Liver (tissue), 3 donors: ENCODE measurements around the gene FILIP1L.

ENCODE experiments used
- FOXA1 ChIP-seq: IDR thresholded peaks from 2 replicates; pipeline ENCODE4 v1.6.1; 2016; ENCODE audit warnings: antibody characterized with exemption
- HNF4A ChIP-seq, 2 donors: conservative IDR thresholded peaks; 2 replicates each; pipeline ENCODE4 v1.6.1; 2016; ENCODE audit warnings: antibody characterized with exemption in 2 of 2, mild to moderate bottlenecking in 2 of 2
- HNF4G ChIP-seq: IDR thresholded peaks from 2 replicates; pipeline ENCODE4 v1.6.1; 2016; ENCODE audit warnings: antibody characterized with exemption
- RXRA ChIP-seq, 2 donors: IDR thresholded peaks; 2 replicates each; pipeline ENCODE4 v1.6.1; 2017 to 2018; ENCODE audit warnings: antibody characterized with exemption in 2 of 2, mild to moderate bottlenecking in 1 of 2
- YY1 ChIP-seq: IDR thresholded peaks from 2 replicates; pipeline ENCODE4 v1.6.1; 2016; ENCODE audit warnings: antibody characterized with exemption, mild to moderate bottlenecking
- TF ChIP-seq, protein P1 (sequence below): fragments of 150-350 bp; IDR thresholded peaks from 2 replicates; pipeline ENCODE4 v1.5.1; 2017; ENCODE audit warnings: improper control_type of control experiment, low read depth, low read length; ENCODE audit not compliant: missing input control
- donor health status: healthy.
- donor health status: healthy.

DNA sequence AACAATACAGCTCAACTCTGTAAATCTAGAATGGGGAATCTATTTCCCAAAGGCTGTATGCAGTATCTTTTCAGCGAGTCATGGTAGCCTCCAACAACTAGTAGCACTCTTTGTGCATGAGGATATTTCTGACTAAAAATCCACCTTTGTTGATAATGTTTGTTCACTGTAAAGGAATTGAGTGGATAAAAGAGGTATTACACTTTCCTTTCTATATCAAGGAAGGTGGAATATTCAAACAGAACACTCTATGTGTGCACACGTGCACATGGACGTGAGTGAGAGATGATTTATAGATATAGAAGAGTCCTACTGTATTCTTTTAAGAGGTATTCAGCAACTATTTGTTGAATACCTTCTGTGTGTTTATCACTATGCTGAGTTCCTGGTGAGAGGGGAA is 228.4 kb downstream of the FILIP1L start:
- TF ChIP-seq, protein P1, sequence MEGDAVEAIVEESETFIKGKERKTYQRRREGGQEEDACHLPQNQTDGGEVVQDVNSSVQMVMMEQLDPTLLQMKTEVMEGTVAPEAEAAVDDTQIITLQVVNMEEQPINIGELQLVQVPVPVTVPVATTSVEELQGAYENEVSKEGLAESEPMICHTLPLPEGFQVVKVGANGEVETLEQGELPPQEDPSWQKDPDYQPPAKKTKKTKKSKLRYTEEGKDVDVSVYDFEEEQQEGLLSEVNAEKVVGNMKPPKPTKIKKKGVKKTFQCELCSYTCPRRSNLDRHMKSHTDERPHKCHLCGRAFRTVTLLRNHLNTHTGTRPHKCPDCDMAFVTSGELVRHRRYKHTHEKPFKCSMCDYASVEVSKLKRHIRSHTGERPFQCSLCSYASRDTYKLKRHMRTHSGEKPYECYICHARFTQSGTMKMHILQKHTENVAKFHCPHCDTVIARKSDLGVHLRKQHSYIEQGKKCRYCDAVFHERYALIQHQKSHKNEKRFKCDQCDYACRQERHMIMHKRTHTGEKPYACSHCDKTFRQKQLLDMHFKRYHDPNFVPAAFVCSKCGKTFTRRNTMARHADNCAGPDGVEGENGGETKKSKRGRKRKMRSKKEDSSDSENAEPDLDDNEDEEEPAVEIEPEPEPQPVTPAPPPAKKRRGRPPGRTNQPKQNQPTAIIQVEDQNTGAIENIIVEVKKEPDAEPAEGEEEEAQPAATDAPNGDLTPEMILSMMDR: no peak
- TF ChIP-seq RXRA (IDR thresholded peaks at IDR 0.05): no peak
- no peak for TF ChIP-seq HNF4G
- no peak for TF ChIP-seq YY1
- TF ChIP-seq HNF4A (conservative IDR thresholded peaks at IDR 0.05): no peak
- no peak for TF ChIP-seq FOXA1
